GM12891 (cell line): Measurements from ENCODE around the gene RUSC2.

Experiments used
- PAX5 ChIP-seq: IDR thresholded peaks from 2 replicates; pipeline ENCODE4 v1.6.1; 2011; ENCODE audit warnings: low read length, moderate library complexity, mild to moderate bottlenecking; ENCODE audit not compliant: insufficient read depth, severe bottlenecking
- POLR2A ChIP-seq: IDR thresholded peaks from 2 replicates; pipeline ENCODE4 v1.6.1; 2011; ENCODE audit warnings: low read depth, low read length, control low read depth
- POLR2AphosphoS5 ChIP-seq: IDR thresholded peaks from 2 replicates; pipeline ENCODE4 v1.6.1; 2011; ENCODE audit warnings: low read depth, low read length, control low read depth
- POU2F2 ChIP-seq: IDR thresholded peaks from 2 replicates; pipeline ENCODE4 v1.6.1; 2011; ENCODE audit warnings: low read depth, mild to moderate bottlenecking, control low read depth, low read length, moderate library complexity
- SPI1 ChIP-seq: IDR thresholded peaks from 2 replicates; pipeline ENCODE4 v1.6.1; 2011; ENCODE audit warnings: low read depth, low read length, control low read depth
- TAF1 ChIP-seq: IDR thresholded peaks from 2 replicates; pipeline ENCODE4 v1.6.1; 2011; ENCODE audit warnings: low read depth, low read length, control low read depth

DNA sequence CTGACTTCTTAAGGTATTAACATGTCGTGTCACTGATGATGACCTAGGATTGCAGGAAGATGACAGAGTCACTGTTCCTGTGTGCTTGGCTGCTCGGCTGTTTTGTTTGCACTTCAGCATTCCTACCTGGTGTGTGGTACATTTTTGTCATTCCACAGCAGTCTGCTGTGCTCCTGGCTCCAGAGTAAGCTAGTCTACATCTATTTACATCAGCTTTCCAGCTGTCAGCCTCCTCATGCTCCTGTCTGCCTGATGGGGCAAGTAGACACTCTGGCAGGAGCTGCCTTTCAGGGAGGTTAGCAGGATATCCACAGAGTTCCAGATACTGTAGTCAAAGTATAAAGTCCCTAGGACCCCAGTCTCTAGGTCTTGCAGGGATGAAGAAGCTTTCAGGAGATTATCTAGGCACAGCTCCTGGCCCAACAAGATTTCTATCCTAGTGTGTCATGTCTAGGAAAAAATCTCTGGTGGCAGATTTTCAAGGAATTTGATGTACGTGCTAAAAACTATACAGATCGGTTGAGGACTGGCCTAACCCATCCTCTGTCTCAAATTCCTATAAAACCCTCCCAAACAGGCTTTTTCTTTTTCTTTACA lies 28.4 kb downstream of the RUSC2 start:
- TF ChIP-seq POLR2A, result no peak
- no peak for TF ChIP-seq POU2F2
- no peak for TF ChIP-seq POLR2AphosphoS5
- no peak for TF ChIP-seq TAF1
- no peak for TF ChIP-seq SPI1
- no peak for TF ChIP-seq PAX5
